ENCODE measurements around the gene THYN1. TPM values are rescaled to one million over a fixed set of nuclear protein-coding genes. Genes with fewer than 3 reads are reported as not detected.
"Not testable (repeated sequence)": the region's sequence is repeated elsewhere in the genome, so short reads cannot be mapped to it uniquely, and the experiment has no call there.

The THYN1 gene
- total RNA-seq, 1 experiment from 2014 or later: 56.6 TPM

GRCh38 chr11:134283461-134284230, 30.5 kb upstream of the THYN1 start:
- H3K9me3 ChIP-seq (ENCODE audit: low read length): no peaks in the 10 kb centered on the region
- no TSS peak for BruUV-seq (replicated peaks)
- no peaks in the 10 kb centered on the region for H3K9me2 ChIP-seq (replicated peaks; ENCODE audit: low read length)
- H4K20me1 ChIP-seq (ENCODE audit: low read length): no peaks in the 10 kb centered on the region
- ChIA-PET POLR2A (ENCODE audit: unreplicated experiment) (no interaction called here), CTCF (no interaction called here)
- H3K4me1 ChIP-seq (ENCODE audit: insufficient read depth, low read length): no peaks in the 10 kb centered on the region
- intact Hi-C loops (cut with micrococcal nuclease): no loop called here
- ATAC-seq (no peak), DNase-seq (no peak)
- peaks cover 39% of the 10 kb centered on the region for H3K27me3 ChIP-seq (ENCODE audit: low read length)
- H3K79me2 ChIP-seq (ENCODE audit: low read length): no peaks in the 10 kb centered on the region
- no peak overlapping the region for H3K4me2 ChIP-seq (ENCODE audit: low read length)
- H3F3A ChIP-seq (ENCODE audit: low read length, unreplicated experiment): no peaks in the 10 kb centered on the region
- H3K27ac ChIP-seq (ENCODE audit: low read length): no peak overlapping the region
- no peak overlapping the region for H2AFZ ChIP-seq (ENCODE audit: low read length)
- no peak for TF ChIP-seq EZH2 (IDR thresholded peaks at IDR 0.05; ENCODE audit: low read length, unreplicated experiment)
- TF ChIP-seq, protein P1, sequence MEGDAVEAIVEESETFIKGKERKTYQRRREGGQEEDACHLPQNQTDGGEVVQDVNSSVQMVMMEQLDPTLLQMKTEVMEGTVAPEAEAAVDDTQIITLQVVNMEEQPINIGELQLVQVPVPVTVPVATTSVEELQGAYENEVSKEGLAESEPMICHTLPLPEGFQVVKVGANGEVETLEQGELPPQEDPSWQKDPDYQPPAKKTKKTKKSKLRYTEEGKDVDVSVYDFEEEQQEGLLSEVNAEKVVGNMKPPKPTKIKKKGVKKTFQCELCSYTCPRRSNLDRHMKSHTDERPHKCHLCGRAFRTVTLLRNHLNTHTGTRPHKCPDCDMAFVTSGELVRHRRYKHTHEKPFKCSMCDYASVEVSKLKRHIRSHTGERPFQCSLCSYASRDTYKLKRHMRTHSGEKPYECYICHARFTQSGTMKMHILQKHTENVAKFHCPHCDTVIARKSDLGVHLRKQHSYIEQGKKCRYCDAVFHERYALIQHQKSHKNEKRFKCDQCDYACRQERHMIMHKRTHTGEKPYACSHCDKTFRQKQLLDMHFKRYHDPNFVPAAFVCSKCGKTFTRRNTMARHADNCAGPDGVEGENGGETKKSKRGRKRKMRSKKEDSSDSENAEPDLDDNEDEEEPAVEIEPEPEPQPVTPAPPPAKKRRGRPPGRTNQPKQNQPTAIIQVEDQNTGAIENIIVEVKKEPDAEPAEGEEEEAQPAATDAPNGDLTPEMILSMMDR (conservative IDR thresholded peaks at IDR 0.05; ENCODE audit: low read depth, low read length): no peak
- TF ChIP-seq EZH2phosphoT487 (IDR thresholded peaks at IDR 0.05; ENCODE audit: borderline replicate concordance, low read length): no peak
- H3K36me3 ChIP-seq (ENCODE audit: low read depth, low read length): no peaks in the 10 kb centered on the region
- H3K9ac ChIP-seq (ENCODE audit: low read length): no peak overlapping the region
- H3K4me3 ChIP-seq (ENCODE audit: low read length): no peak overlapping the region

DNA sequence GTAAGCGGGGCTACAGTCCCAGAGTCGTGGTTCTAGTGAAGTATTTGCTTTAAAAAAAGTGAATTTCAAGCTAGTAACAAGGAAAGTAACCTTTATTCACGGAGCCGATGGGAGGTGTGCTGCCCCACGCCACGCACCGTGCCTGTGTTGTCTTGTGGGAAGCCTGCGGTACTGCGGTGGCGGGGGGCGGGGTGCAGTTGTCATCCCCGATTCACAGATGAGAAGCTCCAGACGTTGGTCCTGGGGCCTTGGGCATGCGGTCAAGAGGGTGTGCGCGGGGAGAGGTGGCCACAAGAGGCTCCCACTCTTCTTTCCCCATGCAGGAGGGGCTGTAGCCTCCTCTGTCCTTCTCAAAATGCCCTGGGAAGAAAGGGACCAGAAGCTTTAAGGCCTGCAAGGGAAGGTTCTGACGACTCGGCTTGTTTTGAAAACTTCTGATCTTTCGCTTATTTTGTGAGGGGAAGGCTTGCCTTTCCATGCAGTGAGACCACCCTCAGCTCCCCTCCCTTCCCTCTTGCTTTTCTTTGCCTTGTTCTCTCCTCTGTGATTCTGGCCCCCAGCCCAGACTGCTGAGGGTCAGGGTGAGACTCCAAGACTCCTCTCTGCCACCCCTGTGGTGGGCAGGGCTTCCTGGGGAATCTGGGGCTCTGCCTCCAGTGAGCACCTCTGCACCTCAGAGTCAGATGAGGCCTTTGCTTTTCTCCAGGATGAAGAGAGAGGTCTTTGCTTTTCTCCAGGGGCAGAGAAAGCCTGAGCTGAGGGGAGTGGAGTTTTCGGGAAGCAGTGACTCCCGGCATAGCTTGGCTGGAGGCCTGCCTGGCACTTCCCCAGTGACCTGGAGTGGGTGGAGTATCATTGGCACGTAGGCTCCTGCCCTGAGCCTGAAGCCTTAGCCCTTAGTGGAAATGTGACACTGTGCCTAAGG, 29.2 kb upstream of the THYN1 start:
- H3K9me3 ChIP-seq (ENCODE audit: low read length): no peaks in the 10 kb centered on the region
- no peaks in the 10 kb centered on the region for H3K36me3 ChIP-seq (ENCODE audit: low read depth, low read length)
- ATAC-seq (no peak), DNase-seq (no peak)
- ChIA-PET CTCF (no interaction called here), POLR2A (ENCODE audit: unreplicated experiment) (no interaction called here)
- no peak overlapping the region for H3K4me2 ChIP-seq (ENCODE audit: low read length)
- no peaks in the 10 kb centered on the region for H3F3A ChIP-seq (ENCODE audit: low read length, unreplicated experiment)
- H3K27ac ChIP-seq (ENCODE audit: low read length): no peak overlapping the region
- H3K79me2 ChIP-seq (ENCODE audit: low read length): no peaks in the 10 kb centered on the region
- TF ChIP-seq EZH2phosphoT487 (IDR thresholded peaks at IDR 0.05; ENCODE audit: borderline replicate concordance, low read length): no peak
- TF ChIP-seq, protein P1 (conservative IDR thresholded peaks at IDR 0.05; ENCODE audit: low read depth, low read length): no peak
- no peak for TF ChIP-seq EZH2 (IDR thresholded peaks at IDR 0.05; ENCODE audit: low read length, unreplicated experiment)
- H3K9ac ChIP-seq (ENCODE audit: low read length): no peak overlapping the region
- no peak overlapping the region for H3K4me3 ChIP-seq (ENCODE audit: low read length)
- H3K4me1 ChIP-seq (ENCODE audit: insufficient read depth, low read length): no peaks in the 10 kb centered on the region
- H4K20me1 ChIP-seq (ENCODE audit: low read length): no peaks in the 10 kb centered on the region
- H2AFZ ChIP-seq (ENCODE audit: low read length): no peak overlapping the region
- peaks cover 49% of the 10 kb centered on the region for H3K27me3 ChIP-seq (ENCODE audit: low read length)
- intact Hi-C loops (cut with micrococcal nuclease): no loop called here
- BruUV-seq (replicated peaks): no TSS peak
- no peaks in the 10 kb centered on the region for H3K9me2 ChIP-seq (replicated peaks; ENCODE audit: low read length)

DNA sequence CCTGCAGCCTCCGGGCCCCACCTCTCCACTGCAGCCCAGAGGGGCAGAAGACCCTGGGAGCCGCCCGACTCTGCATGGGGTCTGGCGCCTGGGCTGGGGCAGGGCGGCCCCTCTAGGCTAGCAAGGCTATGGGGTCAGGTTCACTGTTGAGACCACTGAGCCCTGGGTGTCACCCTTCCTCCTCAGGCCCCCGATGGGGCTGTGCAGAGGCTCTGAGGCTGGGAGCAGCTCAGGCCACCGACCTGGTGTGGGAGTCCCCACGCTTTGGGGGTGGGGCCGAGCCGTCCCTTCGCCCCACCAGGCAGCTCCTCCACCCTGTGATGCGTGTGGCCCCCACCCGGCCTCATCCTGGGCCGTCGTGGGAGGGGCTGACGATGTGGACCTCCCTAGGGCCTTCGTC, 28.5 kb upstream of the THYN1 start:
- POLR2A ChIA-PET (ENCODE audit: unreplicated experiment); H3K4me2 ChIP-seq (ENCODE audit: low read length); H3K36me3 ChIP-seq (ENCODE audit: low read depth, low read length); ATAC-seq; CTCF ChIA-PET; H3F3A ChIP-seq (ENCODE audit: low read length, unreplicated experiment); intact Hi-C loops (cut with micrococcal nuclease); H3K4me3 ChIP-seq (ENCODE audit: low read length); H3K9me3 ChIP-seq (ENCODE audit: low read length); H3K79me2 ChIP-seq (ENCODE audit: low read length); H4K20me1 ChIP-seq (ENCODE audit: low read length); H3K27ac ChIP-seq (ENCODE audit: low read length); DNase-seq; H3K9ac ChIP-seq (ENCODE audit: low read length); H3K9me2 ChIP-seq (replicated peaks; ENCODE audit: low read length); H2AFZ ChIP-seq (ENCODE audit: low read length); H3K4me1 ChIP-seq (ENCODE audit: insufficient read depth, low read length); BruUV-seq (replicated peaks): not testable (repeated sequence)
- peaks cover 56% of the 10 kb centered on the region for H3K27me3 ChIP-seq (ENCODE audit: low read length)

All from PC-3 (cell line).